GM10248 (cell line): ENCODE measurements around the gene NAPA.

ENCODE experiments used
- CTCF ChIA-PET: fragments of 300-600 bp; sonication (Branson Sonifier 250); formaldehyde crosslinking; extraction: SDS; loops from one replicate; lab custom pipeline; 2021; ENCODE audit warnings: antibody characterized with exemption; lab: Yijun Ruan, JAX
- POLR2A ChIA-PET: fragments of 350-650 bp; sonication (Branson Sonifier 250); formaldehyde crosslinking; extraction: SDS; loops from one replicate; lab custom pipeline; 2020; ENCODE audit warnings: antibody characterized with exemption; lab: Yijun Ruan, JAX
- DNase-seq: peaks from one replicate; pipeline ENCODE4 v3.0.0; 2012; ENCODE audit errors: extremely low spot score
- TF ChIP-seq, protein P1 (sequence below): IDR thresholded peaks from 2 replicates; pipeline ENCODE4 v1.5.1; 2012; ENCODE audit warnings: mild to moderate bottlenecking, low read depth; ENCODE audit errors: extremely low read depth, missing control alignments, control extremely low read depth

Gene NAPA

DNA sequence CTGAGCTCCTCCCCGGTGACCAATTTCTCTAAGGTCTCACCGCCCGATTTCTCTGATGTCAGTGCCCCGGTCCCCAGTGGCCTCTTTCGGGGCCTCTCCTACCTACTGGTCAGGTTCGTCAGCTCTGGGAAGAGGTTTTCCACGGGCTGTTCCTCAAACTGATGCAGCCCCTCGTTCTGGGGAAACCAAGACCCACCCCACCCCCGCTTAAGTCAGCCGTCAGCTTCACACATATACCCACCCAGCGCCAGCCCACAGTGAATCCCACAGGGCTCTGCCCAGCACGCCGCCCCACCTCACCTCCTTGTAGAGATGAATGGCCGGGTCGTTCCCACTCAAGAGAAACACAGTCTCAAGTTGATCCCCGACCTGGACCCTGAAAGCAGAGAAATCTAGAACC, 34.2 kb downstream of the NAPA start:
- DNase-seq: no peak
- ChIA-PET POLR2A (no interaction called here), CTCF (interaction anchor here (1.0 to 1.7 kb wide), 2 partner anchors 44 kb away, joined by 3 to 4 read pairs; no protein-coding TSS in a partner anchor)
- TF ChIP-seq, protein P1, sequence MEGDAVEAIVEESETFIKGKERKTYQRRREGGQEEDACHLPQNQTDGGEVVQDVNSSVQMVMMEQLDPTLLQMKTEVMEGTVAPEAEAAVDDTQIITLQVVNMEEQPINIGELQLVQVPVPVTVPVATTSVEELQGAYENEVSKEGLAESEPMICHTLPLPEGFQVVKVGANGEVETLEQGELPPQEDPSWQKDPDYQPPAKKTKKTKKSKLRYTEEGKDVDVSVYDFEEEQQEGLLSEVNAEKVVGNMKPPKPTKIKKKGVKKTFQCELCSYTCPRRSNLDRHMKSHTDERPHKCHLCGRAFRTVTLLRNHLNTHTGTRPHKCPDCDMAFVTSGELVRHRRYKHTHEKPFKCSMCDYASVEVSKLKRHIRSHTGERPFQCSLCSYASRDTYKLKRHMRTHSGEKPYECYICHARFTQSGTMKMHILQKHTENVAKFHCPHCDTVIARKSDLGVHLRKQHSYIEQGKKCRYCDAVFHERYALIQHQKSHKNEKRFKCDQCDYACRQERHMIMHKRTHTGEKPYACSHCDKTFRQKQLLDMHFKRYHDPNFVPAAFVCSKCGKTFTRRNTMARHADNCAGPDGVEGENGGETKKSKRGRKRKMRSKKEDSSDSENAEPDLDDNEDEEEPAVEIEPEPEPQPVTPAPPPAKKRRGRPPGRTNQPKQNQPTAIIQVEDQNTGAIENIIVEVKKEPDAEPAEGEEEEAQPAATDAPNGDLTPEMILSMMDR: no peak

DNA sequence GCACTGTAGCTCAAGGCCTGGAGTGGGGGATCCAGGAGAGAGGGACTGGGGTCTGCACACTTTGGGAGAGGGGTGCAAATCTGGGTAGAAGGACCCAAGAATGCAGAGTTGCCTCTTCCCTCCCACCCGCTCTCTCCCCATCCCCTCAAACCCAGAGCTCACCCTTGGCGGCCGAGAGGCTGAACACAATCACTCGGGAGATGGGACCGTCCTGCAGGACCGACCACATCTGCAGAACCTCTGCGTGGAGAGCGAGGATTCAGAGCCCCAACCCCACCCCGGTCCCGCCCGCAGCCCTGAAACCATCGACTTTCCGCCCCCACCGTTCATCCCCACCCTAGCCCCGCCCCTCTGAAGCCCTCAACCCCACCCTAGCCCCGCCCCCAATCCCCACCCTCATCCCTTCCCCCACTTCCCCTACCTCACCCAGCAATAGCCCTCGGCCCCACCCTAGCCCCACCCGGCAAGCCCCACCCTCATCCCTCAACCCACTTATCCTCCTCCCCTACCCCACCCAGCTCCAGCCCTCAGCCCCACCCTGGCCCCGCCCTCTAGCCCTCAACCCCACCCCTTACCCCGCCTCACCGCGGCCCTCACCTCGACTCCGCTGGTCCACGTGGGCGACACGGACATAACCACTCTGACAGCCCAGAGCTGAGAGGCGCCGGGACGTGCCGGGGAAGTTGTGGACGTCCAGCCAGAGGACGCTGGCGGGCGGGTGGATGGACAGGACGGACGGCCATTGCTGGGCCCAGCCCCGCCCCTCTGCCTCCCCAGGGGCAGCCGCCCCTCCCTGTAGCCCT, 35.0 kb downstream of the NAPA start:
- TF ChIP-seq, protein P1: no peak
- POLR2A ChIA-PET: no interaction called here
- CTCF ChIA-PET: interaction anchor here (0.9 to 1.7 kb wide), 3 partner anchors 43 to 88 kb away, joined by 3 to 4 read pairs (median 3); no protein-coding TSS in a partner anchor
- no peak for DNase-seq

DNA sequence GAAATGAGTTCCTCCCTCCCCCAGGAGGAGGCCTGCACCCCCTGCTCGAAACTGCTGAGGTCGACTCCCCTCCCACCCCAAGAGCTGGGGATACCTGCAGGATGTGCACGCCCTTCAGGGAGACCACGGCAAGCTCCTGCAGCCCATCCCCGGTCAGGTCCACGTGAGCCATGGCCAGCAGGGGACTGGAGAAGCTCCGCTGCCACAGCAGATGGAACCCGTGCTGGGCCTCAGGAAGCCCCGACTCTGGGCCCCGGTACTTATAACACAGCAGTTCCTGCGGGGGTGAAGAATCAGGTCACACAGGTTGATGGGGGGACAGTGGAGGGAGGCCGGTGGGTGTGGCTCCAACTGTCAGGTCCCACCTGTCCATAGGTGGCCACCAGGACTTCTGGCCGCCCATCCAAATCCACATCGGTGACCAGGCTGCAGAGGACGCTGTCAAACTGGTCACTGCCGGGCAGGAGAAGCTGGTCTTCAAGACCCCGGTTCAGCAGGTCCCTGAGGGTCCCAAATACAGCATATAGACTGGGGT, 38.4 kb downstream of the NAPA start:
- CTCF ChIA-PET: interaction anchor here (0.7 to 2.6 kb wide), 4 partner anchors 9 to 231 kb away, joined by 3 to 8 read pairs (median 3); no protein-coding TSS in a partner anchor
- TF ChIP-seq, protein P1: no peak
- DNase-seq: no peak
- POLR2A ChIA-PET: no interaction called here

DNA sequence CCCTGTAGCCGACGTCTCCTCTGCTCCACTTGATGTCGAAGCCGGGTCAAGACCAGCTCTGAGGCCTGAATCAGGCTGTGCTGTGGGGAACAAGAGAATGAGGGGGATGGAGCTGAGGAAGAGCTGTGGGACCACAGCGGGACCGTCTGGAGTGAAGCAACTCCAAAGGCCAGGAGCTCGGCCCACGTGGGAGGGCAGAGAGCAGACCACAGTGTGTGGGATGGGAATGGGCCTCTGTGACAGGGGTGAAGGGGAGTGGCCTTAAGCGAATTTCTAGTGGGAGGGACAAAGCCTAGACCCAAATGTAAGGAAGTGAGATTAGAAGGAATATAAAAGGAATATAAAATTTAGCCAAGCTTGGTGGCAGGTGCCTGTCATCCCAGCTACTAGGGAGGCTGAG, 39.4 kb downstream of the NAPA start:
- CTCF ChIA-PET: interaction anchor here (1.3 to 2.6 kb wide), 2 partner anchors 9 to 232 kb away, joined by 5 to 8 read pairs; partner anchors contain the start of gene KPTN
- DNase-seq: no peak
- POLR2A ChIA-PET: interaction anchor here (1.0 kb wide), 1 partner anchor 8 kb away, joined by 3 read pairs; no protein-coding TSS in a partner anchor
- TF ChIP-seq, protein P1: no peak

DNA sequence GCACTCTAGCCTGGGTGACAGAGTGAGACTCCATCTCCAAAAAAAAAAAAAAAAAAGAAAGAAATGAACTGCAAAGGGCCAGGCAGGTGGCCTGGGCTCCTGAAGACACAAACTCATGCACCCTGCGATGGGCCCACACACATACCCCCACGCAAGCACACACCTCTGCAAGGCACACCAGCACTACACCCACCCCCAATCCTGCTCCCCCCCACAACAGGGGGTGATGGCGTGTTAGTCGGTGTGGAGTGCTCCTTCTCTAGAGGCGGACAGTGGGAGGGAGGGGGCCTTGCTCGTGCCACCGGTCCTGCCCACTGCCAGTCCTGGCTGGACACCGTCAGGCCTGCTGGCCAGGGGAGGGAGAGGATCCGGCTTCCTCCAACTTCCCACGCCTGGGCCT, 41.5 kb downstream of the NAPA start:
- no peak for DNase-seq
- CTCF ChIA-PET: interaction anchor here (1.7 to 1.8 kb wide), 2 partner anchors 10 to 11 kb away, joined by 4 to 5 read pairs; partner anchors contain the start of gene KPTN
- POLR2A ChIA-PET: no interaction called here
- TF ChIP-seq, protein P1: no peak

DNA sequence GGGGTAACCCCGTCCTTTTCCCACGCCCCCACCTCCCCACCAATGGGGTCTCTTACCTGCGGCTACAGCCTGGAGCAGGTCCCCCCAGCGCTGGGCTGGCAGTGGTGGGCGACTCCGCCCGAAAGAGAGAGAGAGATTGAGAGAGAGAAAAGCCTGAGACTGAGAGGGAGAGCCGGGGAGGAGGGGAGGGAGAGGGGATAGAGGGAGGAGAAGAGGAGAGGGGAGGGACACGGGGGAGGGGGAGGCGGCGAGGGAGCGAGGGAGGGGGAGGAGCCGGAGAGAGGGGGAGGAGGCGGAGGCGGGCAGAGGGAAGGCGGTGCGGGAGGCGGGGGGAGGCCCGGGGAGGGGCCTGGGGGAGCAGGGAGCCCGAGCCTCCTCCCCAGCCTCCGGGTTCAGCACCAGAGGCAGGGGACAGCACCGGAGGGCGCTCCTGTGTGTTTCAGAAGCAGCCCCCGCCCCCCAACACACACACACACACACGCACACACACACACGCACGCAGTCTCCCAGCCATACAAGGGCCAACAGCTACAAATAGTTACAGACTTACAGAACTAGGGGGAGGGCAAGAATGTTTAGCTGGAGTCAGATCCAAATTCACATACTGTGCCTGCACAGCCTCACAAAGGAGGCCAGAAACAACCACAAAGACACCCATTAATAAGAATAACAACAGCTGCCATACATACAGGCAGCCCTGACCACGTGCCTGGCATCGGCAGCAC, 43.0 kb downstream of the NAPA start, which contains the start of gene SLC8A2:
Gene SLC8A2, minus strand, starts transcription at position 161 of the 725 bp plus-strand sequence. CDS start 5,490 bp downstream, outside the sequence.
- POLR2A ChIA-PET: no interaction called here
- TF ChIP-seq, protein P1: no peak
- DNase-seq: peak; percentile 76
- CTCF ChIA-PET: interaction anchor here (1.2 kb wide), 1 partner anchor 12 kb away, joined by 5 read pairs; the partner anchor contains the start of gene KPTN
